ENCODE data around the gene VSTM2B. TPM values are rescaled to one million over a fixed set of nuclear protein-coding genes. Genes with fewer than 3 reads are reported as not detected.

VSTM2B gene
- total and polyA plus RNA-seq, 2 experiments from 2014 or later, result 0.47 to 1.1 TPM

DNA sequence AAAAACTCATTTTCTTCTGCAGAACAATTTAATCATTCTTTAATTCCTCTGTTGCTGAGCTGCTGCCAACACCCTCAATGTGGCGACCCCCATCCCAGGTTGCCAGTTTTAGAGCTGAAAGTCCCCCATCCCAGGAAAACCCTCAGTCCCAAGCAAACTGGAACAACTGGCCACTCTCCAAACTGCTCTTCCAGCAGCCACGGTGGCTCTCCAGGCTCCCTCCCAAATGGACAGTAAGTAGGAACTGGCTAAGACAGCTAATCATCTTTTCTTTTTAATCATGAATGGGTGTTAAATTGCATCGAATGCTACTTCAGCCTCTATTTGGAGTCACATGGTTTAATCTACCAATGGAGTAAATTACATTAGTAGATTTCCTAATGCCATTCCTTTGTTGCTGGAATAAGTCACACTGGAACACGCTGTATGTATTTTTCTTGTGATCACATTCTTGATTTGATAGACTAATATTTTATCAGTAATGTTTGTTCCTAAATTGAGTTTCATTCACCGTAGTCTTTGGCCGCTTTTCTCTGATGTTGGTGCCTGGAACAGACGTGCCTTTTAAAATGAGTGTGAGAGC is 33.7 kb upstream of the VSTM2B start:
- H2AFZ ChIP-seq, result no peak overlapping the region
- H3K27ac ChIP-seq, result no peak overlapping the region
- peaks cover 27% of the 10 kb centered on the region for H3K27me3 ChIP-seq
- H3K79me2 ChIP-seq, result no peaks in the 10 kb centered on the region
- H3K4me1 ChIP-seq (ENCODE audit: insufficient read depth), result no peaks in the 10 kb centered on the region
- H3K9me2 ChIP-seq (replicated peaks; ENCODE audit: insufficient read depth), result no peaks in the 10 kb centered on the region
- no peaks in the 10 kb centered on the region for H3K9me3 ChIP-seq (ENCODE audit: low read depth)
- no peak overlapping the region for H3K4me3 ChIP-seq
- H4K20me1 ChIP-seq (ENCODE audit: insufficient read depth, poor library complexity, severe bottlenecking), result no peaks in the 10 kb centered on the region
- H3K36me3 ChIP-seq (replicated peaks; ENCODE audit: insufficient read depth, low read depth), result no peaks in the 10 kb centered on the region
- DNase-seq (ENCODE audit: low spot score), result no peak
- TF ChIP-seq, protein P1, sequence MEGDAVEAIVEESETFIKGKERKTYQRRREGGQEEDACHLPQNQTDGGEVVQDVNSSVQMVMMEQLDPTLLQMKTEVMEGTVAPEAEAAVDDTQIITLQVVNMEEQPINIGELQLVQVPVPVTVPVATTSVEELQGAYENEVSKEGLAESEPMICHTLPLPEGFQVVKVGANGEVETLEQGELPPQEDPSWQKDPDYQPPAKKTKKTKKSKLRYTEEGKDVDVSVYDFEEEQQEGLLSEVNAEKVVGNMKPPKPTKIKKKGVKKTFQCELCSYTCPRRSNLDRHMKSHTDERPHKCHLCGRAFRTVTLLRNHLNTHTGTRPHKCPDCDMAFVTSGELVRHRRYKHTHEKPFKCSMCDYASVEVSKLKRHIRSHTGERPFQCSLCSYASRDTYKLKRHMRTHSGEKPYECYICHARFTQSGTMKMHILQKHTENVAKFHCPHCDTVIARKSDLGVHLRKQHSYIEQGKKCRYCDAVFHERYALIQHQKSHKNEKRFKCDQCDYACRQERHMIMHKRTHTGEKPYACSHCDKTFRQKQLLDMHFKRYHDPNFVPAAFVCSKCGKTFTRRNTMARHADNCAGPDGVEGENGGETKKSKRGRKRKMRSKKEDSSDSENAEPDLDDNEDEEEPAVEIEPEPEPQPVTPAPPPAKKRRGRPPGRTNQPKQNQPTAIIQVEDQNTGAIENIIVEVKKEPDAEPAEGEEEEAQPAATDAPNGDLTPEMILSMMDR (IDR thresholded peaks at IDR 0.05; ENCODE audit: poor library complexity), result no peak
- TF ChIP-seq EZH2phosphoT487 (IDR thresholded peaks at IDR 0.05; ENCODE audit: low read depth, severe bottlenecking, unreplicated experiment), result no peak
- no peak for TF ChIP-seq EZH2 (IDR thresholded peaks at IDR 0.05; ENCODE audit: borderline replicate concordance)
- 66% methylated on average over 7 of the region's 7 CpGs for WGBS (ENCODE audit: low lambda C conversion rate, missing lambda C conversion rate)
- peak overlapping the region; percentile 44 for H3K4me2 ChIP-seq

DNA sequence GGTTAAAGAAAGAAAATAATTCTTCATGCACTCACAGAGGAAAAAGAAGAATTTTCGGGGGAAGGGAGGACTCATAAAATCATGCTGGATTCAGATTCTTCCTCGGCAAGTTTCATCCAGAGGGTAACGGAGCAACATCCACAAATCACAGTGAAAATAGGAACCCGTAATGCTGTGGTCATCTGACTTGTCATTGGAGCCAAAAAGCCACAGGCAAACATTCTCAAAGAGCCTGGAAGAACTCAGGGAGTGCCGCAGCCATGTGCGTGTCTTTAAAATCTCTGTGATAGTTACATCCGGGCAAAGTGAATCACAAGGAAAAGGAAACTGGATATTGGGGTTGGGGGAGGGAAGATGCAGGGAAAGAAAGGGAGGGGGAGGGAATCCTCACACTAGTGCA is 33.0 kb upstream of the VSTM2B start:
- no peaks in the 10 kb centered on the region for H3K9me3 ChIP-seq (ENCODE audit: low read depth)
- H3K27me3 ChIP-seq, result peaks cover 27% of the 10 kb centered on the region
- H3K4me1 ChIP-seq (ENCODE audit: insufficient read depth), result no peaks in the 10 kb centered on the region
- peak; percentile 36 for DNase-seq (ENCODE audit: low spot score)
- no peaks in the 10 kb centered on the region for H3K36me3 ChIP-seq (replicated peaks; ENCODE audit: insufficient read depth, low read depth)
- H3K4me3 ChIP-seq, result no peak overlapping the region
- TF ChIP-seq EZH2phosphoT487 (IDR thresholded peaks at IDR 0.05; ENCODE audit: low read depth, severe bottlenecking, unreplicated experiment), result no peak
- TF ChIP-seq, protein P1 (IDR thresholded peaks at IDR 0.05; ENCODE audit: poor library complexity), result no peak
- TF ChIP-seq EZH2 (IDR thresholded peaks at IDR 0.05; ENCODE audit: borderline replicate concordance), result no peak
- no peaks in the 10 kb centered on the region for H3K9me2 ChIP-seq (replicated peaks; ENCODE audit: insufficient read depth)
- WGBS (ENCODE audit: low lambda C conversion rate, missing lambda C conversion rate), result 18% methylated on average over 7 of the region's 7 CpGs
- no peak overlapping the region for H2AFZ ChIP-seq
- no peaks in the 10 kb centered on the region for H3K79me2 ChIP-seq
- no peaks in the 10 kb centered on the region for H4K20me1 ChIP-seq (ENCODE audit: insufficient read depth, poor library complexity, severe bottlenecking)
- H3K27ac ChIP-seq, result no peak overlapping the region
- peak overlapping the region; percentile 44 for H3K4me2 ChIP-seq

DNA sequence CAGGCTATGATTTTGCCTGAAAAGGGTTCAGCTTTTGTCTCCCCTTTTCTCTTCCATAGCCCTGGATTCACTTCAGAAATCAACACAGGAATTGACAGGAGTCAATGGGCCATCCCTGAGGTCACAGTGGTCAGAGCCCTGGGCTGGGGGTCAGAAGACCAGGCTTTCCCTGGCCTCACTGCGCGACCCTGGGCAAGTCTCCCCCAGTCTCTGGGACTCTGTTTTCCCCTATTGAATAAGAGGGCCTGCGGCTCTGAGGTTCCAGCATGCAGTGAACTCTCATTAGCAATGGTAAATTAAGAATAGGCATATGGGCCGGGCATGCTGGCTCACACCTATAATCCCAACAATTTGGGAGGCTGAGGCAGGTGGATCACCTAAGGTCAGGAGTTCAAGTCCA is 30.7 kb upstream of the VSTM2B start:
- no peak for TF ChIP-seq EZH2phosphoT487 (IDR thresholded peaks at IDR 0.05; ENCODE audit: low read depth, severe bottlenecking, unreplicated experiment)
- no peak for TF ChIP-seq EZH2 (IDR thresholded peaks at IDR 0.05; ENCODE audit: borderline replicate concordance)
- TF ChIP-seq, protein P1 (IDR thresholded peaks at IDR 0.05; ENCODE audit: poor library complexity), result no peak
- Histone ChIP-seq H3K9me3 (ENCODE audit: low read depth) (no peaks in the 10 kb centered on the region), H3K4me1 (ENCODE audit: insufficient read depth) (no peaks in the 10 kb centered on the region), H3K4me2 (no peak overlapping the region), H3K36me3 (replicated peaks; ENCODE audit: insufficient read depth, low read depth) (no peaks in the 10 kb centered on the region), H4K20me1 (ENCODE audit: insufficient read depth, poor library complexity, severe bottlenecking) (no peaks in the 10 kb centered on the region), H2AFZ (no peak overlapping the region), H3K27ac (no peak overlapping the region), H3K4me3 (no peak overlapping the region), H3K79me2 (no peaks in the 10 kb centered on the region), H3K27me3 (peaks cover 22% of the 10 kb centered on the region), H3K9me2 (replicated peaks; ENCODE audit: insufficient read depth) (no peaks in the 10 kb centered on the region)
- 90% methylated on average over 4 of the region's 4 CpGs for WGBS (ENCODE audit: low lambda C conversion rate, missing lambda C conversion rate)
- no peak for DNase-seq (ENCODE audit: low spot score)
